Epithelial cell of esophagus (primary cell): ENCODE measurements around the gene BCAN.

ENCODE experiments used
- DNase-seq: peaks from one replicate; pipeline ENCODE4 v3.0.0; 2010; ENCODE audit warnings: low read depth
- H3K4me3 ChIP-seq: 2 replicates; pipeline ENCODE4 v1.5.1; 2011; ENCODE audit warnings: mild to moderate bottlenecking, low read length, control low read depth
- TF ChIP-seq, protein P1 (sequence below): IDR thresholded peaks from 2 replicates; pipeline ENCODE4 v1.5.1; 2011; ENCODE audit warnings: low read depth, mild to moderate bottlenecking, low read length, control low read depth, inconsistent platforms; ENCODE audit not compliant: insufficient read depth; ENCODE audit errors: missing control alignments

The BCAN gene

GRCh38 chr1:156616463-156616862, 25.5 kb upstream of the BCAN start:
- no peak for DNase-seq
- H3K4me3 ChIP-seq, result no peak overlapping the region
- TF ChIP-seq, protein P1, sequence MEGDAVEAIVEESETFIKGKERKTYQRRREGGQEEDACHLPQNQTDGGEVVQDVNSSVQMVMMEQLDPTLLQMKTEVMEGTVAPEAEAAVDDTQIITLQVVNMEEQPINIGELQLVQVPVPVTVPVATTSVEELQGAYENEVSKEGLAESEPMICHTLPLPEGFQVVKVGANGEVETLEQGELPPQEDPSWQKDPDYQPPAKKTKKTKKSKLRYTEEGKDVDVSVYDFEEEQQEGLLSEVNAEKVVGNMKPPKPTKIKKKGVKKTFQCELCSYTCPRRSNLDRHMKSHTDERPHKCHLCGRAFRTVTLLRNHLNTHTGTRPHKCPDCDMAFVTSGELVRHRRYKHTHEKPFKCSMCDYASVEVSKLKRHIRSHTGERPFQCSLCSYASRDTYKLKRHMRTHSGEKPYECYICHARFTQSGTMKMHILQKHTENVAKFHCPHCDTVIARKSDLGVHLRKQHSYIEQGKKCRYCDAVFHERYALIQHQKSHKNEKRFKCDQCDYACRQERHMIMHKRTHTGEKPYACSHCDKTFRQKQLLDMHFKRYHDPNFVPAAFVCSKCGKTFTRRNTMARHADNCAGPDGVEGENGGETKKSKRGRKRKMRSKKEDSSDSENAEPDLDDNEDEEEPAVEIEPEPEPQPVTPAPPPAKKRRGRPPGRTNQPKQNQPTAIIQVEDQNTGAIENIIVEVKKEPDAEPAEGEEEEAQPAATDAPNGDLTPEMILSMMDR, result no peak

- peak; percentile 46 for DNase-seq
- H3K4me3 ChIP-seq, result no peak within 1 kb of the TSS
- TF ChIP-seq, protein P1, result peak; percentile 67
Measured at GRCh38 chr1:156618853-156619581, 22.9 kb upstream of the BCAN start, which contains the start of gene HAPLN2. Gene HAPLN2, plus strand, starts transcription at chr1:156619415. Its CDS starts 4,076 bp downstream, at chr1:156623491.

- TF ChIP-seq, protein P1, result no peak
- no peak overlapping the region for H3K4me3 ChIP-seq
- no peak for DNase-seq
Measured at GRCh38 chr1:156619582-156619955, 22.3 kb upstream of the BCAN start.

DNA sequence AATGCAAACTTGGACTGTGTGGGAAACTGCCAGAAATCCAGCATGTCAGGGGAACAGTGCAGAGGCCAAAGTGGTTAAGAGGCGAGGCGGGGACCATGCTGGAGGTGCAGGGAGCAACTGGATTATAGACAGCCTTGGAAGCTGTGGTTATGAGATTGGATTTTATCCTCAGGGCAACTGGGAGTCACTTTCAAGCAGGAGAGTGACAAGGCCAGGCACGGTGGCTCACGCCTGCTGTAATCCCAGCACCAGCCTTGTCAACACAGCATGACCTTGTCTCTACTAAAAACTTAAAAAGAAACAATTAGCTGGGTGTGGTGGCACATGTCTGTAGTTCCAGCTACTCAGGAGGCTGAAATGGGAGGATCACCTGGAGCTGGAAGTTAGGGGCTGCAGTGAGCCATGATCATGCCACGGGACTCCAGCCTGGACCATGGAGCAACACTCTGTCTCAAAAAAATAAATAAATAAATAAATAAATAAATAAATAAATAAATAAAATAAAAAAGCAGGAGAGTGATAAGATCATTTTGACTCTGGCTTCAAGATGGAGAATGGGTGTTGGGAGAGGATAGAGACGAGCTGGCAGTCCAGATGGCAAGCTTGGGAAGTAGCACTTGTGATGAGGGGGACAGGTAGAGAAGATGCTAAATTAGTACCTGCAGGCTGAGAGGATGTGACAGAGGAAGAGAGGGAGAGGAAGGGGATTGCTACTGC, 19.2 kb upstream of the BCAN start:
- TF ChIP-seq, protein P1, result no peak
- no peak overlapping the region for H3K4me3 ChIP-seq
- DNase-seq, result no peak

- TF ChIP-seq, protein P1, result peak; percentile 37
- DNase-seq, result peak; percentile 48
- peak overlapping the region; percentile 15 for H3K4me3 ChIP-seq
Measured at GRCh38 chr1:156623946-156624813, 17.7 kb upstream of the BCAN start.

DNA sequence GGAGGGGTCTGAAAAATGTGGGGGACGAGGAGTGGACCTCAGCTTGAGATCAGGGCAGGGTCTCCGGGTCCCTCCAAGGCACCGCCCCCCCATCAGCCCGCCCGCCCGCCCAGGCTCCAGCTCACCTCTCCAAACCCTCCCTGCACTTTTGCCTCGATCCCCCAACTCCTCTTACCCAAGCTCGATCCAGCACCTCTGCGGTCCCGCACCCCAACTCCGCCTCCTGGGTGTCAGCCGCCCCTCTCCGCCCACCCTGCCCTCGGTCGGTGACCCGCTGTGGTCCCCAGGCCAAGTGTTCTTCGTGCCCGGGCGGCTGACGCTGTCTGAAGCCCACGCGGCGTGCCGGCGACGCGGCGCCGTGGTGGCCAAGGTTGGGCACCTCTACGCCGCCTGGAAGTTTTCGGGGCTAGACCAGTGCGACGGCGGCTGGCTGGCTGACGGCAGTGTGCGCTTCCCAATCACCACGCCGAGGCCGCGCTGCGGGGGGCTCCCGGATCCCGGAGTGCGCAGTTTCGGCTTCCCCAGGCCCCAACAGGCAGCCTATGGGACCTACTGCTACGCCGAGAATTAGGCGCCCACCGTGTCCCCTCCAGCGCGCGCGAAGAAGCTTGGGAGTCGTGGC, 17.0 kb upstream of the BCAN start:
- H3K4me3 ChIP-seq, result no peak overlapping the region
- TF ChIP-seq, protein P1, result no peak
- no peak for DNase-seq
